Measurements from ENCODE around the gene C2.

Gene C2

GRCh38 chr6:31881136-31881859 is 46.2 kb upstream of the C2 start:
- Histone ChIP-seq H3K36me3 (ENCODE audit: low read length) (no peaks in the 10 kb centered on the region), H3K4me3 (ENCODE audit: insufficient read depth, low read length, poor library complexity, severe bottlenecking) (no peak overlapping the region), H3K9me2 (replicated peaks; ENCODE audit: insufficient read depth, low read length) (no peaks in the 10 kb centered on the region), H3K27me3 (ENCODE audit: low read length) (no peaks in the 10 kb centered on the region), H3K9ac (ENCODE audit: low read length) (no peak overlapping the region), H3F3A (ENCODE audit: insufficient read depth) (no peaks in the 10 kb centered on the region), H3K4me2 (ENCODE audit: low read depth, low read length, poor library complexity, severe bottlenecking) (no peak overlapping the region), H3K9me3 (ENCODE audit: insufficient read depth, low read length) (no peaks in the 10 kb centered on the region), H4K20me1 (ENCODE audit: low read depth, low read length) (no peaks in the 10 kb centered on the region), H2AFZ (ENCODE audit: low read depth, low read length, severe bottlenecking) (no peak overlapping the region), H3K79me2 (ENCODE audit: insufficient read depth, low read length) (no peaks in the 10 kb centered on the region), H3K27ac (ENCODE audit: low read depth, low read length) (no peak overlapping the region)
- no peak for TF ChIP-seq CTCF (IDR thresholded peaks at IDR 0.05; ENCODE audit: insufficient read depth, low read length, poor library complexity, severe bottlenecking)
- TF ChIP-seq EZH2phosphoT487 (conservative IDR thresholded peaks at IDR 0.05; ENCODE audit: low read length): no peak

- no peak overlapping the region for H3K4me2 ChIP-seq (ENCODE audit: low read depth, low read length, poor library complexity, severe bottlenecking)
- H3K36me3 ChIP-seq (ENCODE audit: low read length): no peaks in the 10 kb centered on the region
- no peaks in the 10 kb centered on the region for H3K27me3 ChIP-seq (ENCODE audit: low read length)
- no peaks in the 10 kb centered on the region for H4K20me1 ChIP-seq (ENCODE audit: low read depth, low read length)
- TF ChIP-seq EZH2phosphoT487 (conservative IDR thresholded peaks at IDR 0.05; ENCODE audit: low read length) (no peak), CTCF (IDR thresholded peaks at IDR 0.05; ENCODE audit: insufficient read depth, low read length, poor library complexity, severe bottlenecking) (no peak)
- H3K9me2 ChIP-seq (replicated peaks; ENCODE audit: insufficient read depth, low read length): no peaks in the 10 kb centered on the region
- H3K27ac ChIP-seq (ENCODE audit: low read depth, low read length): no peak overlapping the region
- H2AFZ ChIP-seq (ENCODE audit: low read depth, low read length, severe bottlenecking): no peak overlapping the region
- H3K9ac ChIP-seq (ENCODE audit: low read length): no peak overlapping the region
- H3K9me3 ChIP-seq (ENCODE audit: insufficient read depth, low read length): no peaks in the 10 kb centered on the region
- H3K79me2 ChIP-seq (ENCODE audit: insufficient read depth, low read length): no peaks in the 10 kb centered on the region
- no peak overlapping the region for H3K4me3 ChIP-seq (ENCODE audit: insufficient read depth, low read length, poor library complexity, severe bottlenecking)
- H3F3A ChIP-seq (ENCODE audit: insufficient read depth): no peaks in the 10 kb centered on the region
These were observed 45.2 kb upstream of the C2 start for GRCh38 chr6:31882344-31882743.

- Histone ChIP-seq H3F3A (ENCODE audit: insufficient read depth) (no peaks in the 10 kb centered on the region), H4K20me1 (ENCODE audit: low read depth, low read length) (no peaks in the 10 kb centered on the region), H3K9ac (ENCODE audit: low read length) (no peak overlapping the region), H3K27me3 (ENCODE audit: low read length) (no peaks in the 10 kb centered on the region), H3K4me2 (ENCODE audit: low read depth, low read length, poor library complexity, severe bottlenecking) (no peak overlapping the region), H3K9me2 (replicated peaks; ENCODE audit: insufficient read depth, low read length) (no peaks in the 10 kb centered on the region), H3K9me3 (ENCODE audit: insufficient read depth, low read length) (no peaks in the 10 kb centered on the region), H3K36me3 (ENCODE audit: low read length) (0 out of 2 replicates have a peak, but pooled peaks cover 2% of the 10 kb centered on the region), H3K27ac (ENCODE audit: low read depth, low read length) (no peak overlapping the region), H3K4me3 (ENCODE audit: insufficient read depth, low read length, poor library complexity, severe bottlenecking) (no peak overlapping the region), H2AFZ (ENCODE audit: low read depth, low read length, severe bottlenecking) (no peak overlapping the region), H3K79me2 (ENCODE audit: insufficient read depth, low read length) (no peaks in the 10 kb centered on the region)
- TF ChIP-seq EZH2phosphoT487 (conservative IDR thresholded peaks at IDR 0.05; ENCODE audit: low read length) (no peak), CTCF (IDR thresholded peaks at IDR 0.05; ENCODE audit: insufficient read depth, low read length, poor library complexity, severe bottlenecking) (no peak)
These were observed 43.8 kb upstream of the C2 start for GRCh38 chr6:31883676-31884075.

Measured in SU-DHL-6 (cell line).